HG03064 (cell line): Measurements from ENCODE around the gene NBEA.
"Not testable (repeated sequence)": the region's sequence is repeated elsewhere in the genome, so short reads cannot be mapped to it uniquely, and the experiment has no call there.

Experiments used
- ATAC-seq: cut with Tn5 transposase; IDR thresholded peaks from one replicate; pipeline ENCODE4 v1.9.1; 2021; ENCODE audit warnings: low read depth; ENCODE audit not compliant: unreplicated experiment

Gene NBEA

GRCh38 chr13:35365883-35366282, 423.8 kb downstream of the NBEA start:
- no peak for ATAC-seq

- no peak for ATAC-seq
Measured at GRCh38 chr13:35367586-35367985, 425.5 kb downstream of the NBEA start.

GRCh38 chr13:35378939-35379338, 436.9 kb downstream of the NBEA start:
- no peak for ATAC-seq

GRCh38 chr13:35379663-35380062, 437.6 kb downstream of the NBEA start:
- ATAC-seq, result no peak

GRCh38 chr13:35387682-35388250, 445.7 kb downstream of the NBEA start:
- no peak for ATAC-seq

- ATAC-seq, result no peak
Measured at GRCh38 chr13:35388441-35389355, 446.6 kb downstream of the NBEA start.

GRCh38 chr13:35389535-35389934, 447.5 kb downstream of the NBEA start:
- ATAC-seq, result no peak

- ATAC-seq, result no peak
Measured at GRCh38 chr13:35392768-35393167, 450.7 kb downstream of the NBEA start.

- no peak for ATAC-seq
Measured at GRCh38 chr13:35393886-35394285, 451.8 kb downstream of the NBEA start.

GRCh38 chr13:35408285-35408684, 466.2 kb downstream of the NBEA start:
- ATAC-seq, result not testable (repeated sequence)

- ATAC-seq, result no peak
Measured at GRCh38 chr13:35411059-35411744, 469.1 kb downstream of the NBEA start.

GRCh38 chr13:35448465-35448864, 506.4 kb downstream of the NBEA start:
- no peak for ATAC-seq

- no peak for ATAC-seq
Measured at GRCh38 chr13:35449821-35450220, 507.8 kb downstream of the NBEA start.

- ATAC-seq, result no peak
Measured at GRCh38 chr13:35455022-35455421, 513.0 kb downstream of the NBEA start.

- no peak for ATAC-seq
Measured at GRCh38 chr13:35457258-35457657, 515.2 kb downstream of the NBEA start.

- no peak for ATAC-seq
Measured at GRCh38 chr13:35460061-35460460, 518.0 kb downstream of the NBEA start.

GRCh38 chr13:35465371-35465770, 523.3 kb downstream of the NBEA start:
- no peak for ATAC-seq

- ATAC-seq, result no peak
Measured at GRCh38 chr13:35468195-35468594, 526.1 kb downstream of the NBEA start.

- ATAC-seq, result no peak
Measured at GRCh38 chr13:35469806-35470525, 527.9 kb downstream of the NBEA start.

- ATAC-seq, result no peak
Measured at GRCh38 chr13:35470671-35471661, 528.9 kb downstream of the NBEA start.
